K562 (cell line): ENCODE measurements around the gene SHC1. TPM values are rescaled to one million over a fixed set of nuclear protein-coding genes. Genes with fewer than 3 reads are reported as not detected.

Source experiments
- ATAC-seq: fragments of 200-7000 bp; cut with Tn5 transposase; 3 replicates; pipeline ENCODE4 v1.9.1; 2020; ENCODE audit warnings: moderate library complexity
- BruUV-seq: library from RNA; stranded (reverse); fragments of 400-500 nt; replicated peaks from 2 replicates; lab custom pipeline; 2021; lab: Mats Ljungman, UMichigan
- CTCF ChIA-PET: fragments of 300-600 bp; formaldehyde crosslinking; extraction: SDS; loops from one replicate; lab custom pipeline; 2021; ENCODE audit warnings: low intra/inter-chr PET ratio; lab: Yijun Ruan, JAX
- POLR2A ChIA-PET: fragments of 300-600, 350-650 bp; sonication (Branson Sonifier 250); formaldehyde crosslinking; extraction: SDS; loops from one replicate; lab custom pipeline; 2021; ENCODE audit warnings: antibody characterized with exemption, inconsistent platforms; lab: Yijun Ruan, JAX
- DNase-seq, 4 experiments: peaks; one replicate each; pipeline versions ENCODE4 v3.0.0 to v3.0.0-alpha.2; 2011 to 2018; ENCODE audit warnings: low spot score in 3 of 4, mixed read lengths in 3 of 4; ENCODE audit errors: extremely low read depth in 1 of 4
- FAIRE-seq: peaks from 2 replicates; lab custom pipeline; 2011; peaks lifted over from hg19 to GRCh38; lab: Jason Lieb, UNC
- H2AFZ ChIP-seq: 2 replicates; pipeline ENCODE4 v1.6.0; 2011; ENCODE audit warnings: low read depth, low read length, control low read depth, inconsistent platforms
- H3K27ac ChIP-seq: fragments of 200-600 bp; 3 replicates; pipeline ENCODE4 v1.8.0; 2011; ENCODE audit warnings: low read depth, mild to moderate bottlenecking, control low read depth, inconsistent platforms, low read length, moderate library complexity, mixed read lengths; ENCODE audit errors: extremely low read depth
- H3K27me3 ChIP-seq, 2 experiments: fragments of 300-600 bp in 1 of 2; 2 replicates in 1 of 2; 3 replicates in 1 of 2; pipeline versions ENCODE4 v1.6.0 to v1.8.0; 2011; ENCODE audit warnings: inconsistent platforms in 2 of 2, low read length in 2 of 2, mild to moderate bottlenecking in 1 of 2, mixed read lengths in 1 of 2, moderate library complexity in 1 of 2; ENCODE audit not compliant: control insufficient read depth in 2 of 2, insufficient read depth in 2 of 2
- H3K36me3 ChIP-seq: fragments of 300-600 bp; 3 replicates; pipeline ENCODE4 v1.8.0; 2011; ENCODE audit warnings: mild to moderate bottlenecking, low read length, inconsistent platforms; ENCODE audit not compliant: control insufficient read depth, insufficient read depth
- H3K4me1 ChIP-seq, 2 experiments: fragments of 200-600 bp in 1 of 2; replicated peaks in 1 of 2; 2 replicates in 1 of 2; 3 replicates in 1 of 2; pipeline versions ENCODE4 v1.5.1 to v1.8.0; 2011; ENCODE audit warnings: inconsistent platforms in 2 of 2, low read length in 2 of 2, mild to moderate bottlenecking in 1 of 2, mixed read lengths in 1 of 2, moderate library complexity in 1 of 2; ENCODE audit not compliant: control insufficient read depth in 2 of 2, insufficient read depth in 2 of 2
- H3K4me2 ChIP-seq: 2 replicates; pipeline ENCODE4 v1.6.1; 2011; ENCODE audit warnings: low read length, control low read depth, inconsistent platforms, mixed read lengths; ENCODE audit not compliant: insufficient read depth
- H3K4me3 ChIP-seq: fragments of 200-600 bp; sonication (generic), shearing (Covaris generic); 2 replicates; pipeline ENCODE4 v1.5.1; 2016; ENCODE audit warnings: control low read depth, inconsistent platforms
- H3K79me2 ChIP-seq: fragments of 200-600 bp; 3 replicates; pipeline ENCODE4 v1.8.0; 2011; ENCODE audit warnings: low read length, inconsistent platforms; ENCODE audit not compliant: control insufficient read depth, insufficient read depth
- H3K9ac ChIP-seq, 2 experiments: 2 replicates each; pipeline versions ENCODE4 v1.6.0 to v1.6.1; 2011; ENCODE audit warnings: low read depth in 2 of 2, low read length in 2 of 2, control low read depth in 1 of 2, inconsistent platforms in 1 of 2, mild to moderate bottlenecking in 1 of 2, mixed read lengths in 1 of 2; ENCODE audit not compliant: insufficient read depth in 1 of 2
- H3K9me1 ChIP-seq: one replicate; pipeline ENCODE4 v1.6.0; 2011; ENCODE audit warnings: inconsistent platforms, mild to moderate bottlenecking, low read length, moderate library complexity; ENCODE audit not compliant: control insufficient read depth, insufficient read depth
- H3K9me3 ChIP-seq: replicated peaks from 2 replicates; pipeline ENCODE4 v1.5.1; 2011; ENCODE audit warnings: low read depth, low read length, inconsistent platforms; ENCODE audit not compliant: control insufficient read depth, insufficient read depth
- H4K20me1 ChIP-seq: replicated peaks from 2 replicates; pipeline ENCODE4 v1.6.1; 2011; ENCODE audit warnings: low read length, inconsistent platforms, mixed read lengths; ENCODE audit not compliant: control insufficient read depth, insufficient read depth
- BACH1 ChIP-seq: fragments of 200-800 bp; sonication (Bioruptor generic); IDR thresholded peaks from 2 replicates; pipeline ENCODE4 v1.6.1; 2016; ENCODE audit warnings: missing genetic modification characterization, missing compliant biosample characterization
- BCOR ChIP-seq: fragments of 450-650 bp; IDR thresholded peaks from 2 replicates; pipeline ENCODE4 v1.6.1; 2016
- ELF4 ChIP-seq: fragments of 450-650 bp; formaldehyde crosslinking; IDR thresholded peaks from 2 replicates; pipeline ENCODE4 v1.4.0; 2022; ENCODE audit warnings: missing genetic modification characterization
- HDGF ChIP-seq: fragments of 450-650 bp; IDR thresholded peaks from 2 replicates; pipeline ENCODE4 v1.6.1; 2016
- KDM1A ChIP-seq, 2 experiments: fragments of 450-650 bp; IDR thresholded peaks; 2 replicates each; pipeline ENCODE4 v1.6.1; 2016; ENCODE audit warnings: mild to moderate bottlenecking in 2 of 2
- LCOR ChIP-seq: sonication (generic); formaldehyde crosslinking; IDR thresholded peaks from 2 replicates; pipeline ENCODE4 v1.8.0; 2022; ENCODE audit warnings: mild to moderate bottlenecking, missing genetic modification reagents
- MTA1 ChIP-seq: fragments of 450-650 bp; IDR thresholded peaks from 2 replicates; pipeline ENCODE4 v1.6.1; 2017; ENCODE audit warnings: borderline replicate concordance
- NRF1 ChIP-seq, 2 experiments: fragments of 450-650 bp; IDR thresholded peaks in 1 of 2; conservative IDR thresholded peaks in 1 of 2; 2 replicates each; pipeline ENCODE4 v1.6.1; 2014; ENCODE audit warnings: mild to moderate bottlenecking in 2 of 2
- OTX1 ChIP-seq: fragments of 450-650 bp; formaldehyde crosslinking; IDR thresholded peaks from 2 replicates; pipeline ENCODE4 v1.4.0; 2022; ENCODE audit warnings: mild to moderate bottlenecking
- PML ChIP-seq: IDR thresholded peaks from 2 replicates; pipeline ENCODE4 v1.6.1; 2012; ENCODE audit warnings: low read length, inconsistent platforms
- SMARCA4 ChIP-seq: fragments of 450-650 bp; IDR thresholded peaks from 2 replicates; pipeline ENCODE4 v1.6.1; 2016
- SMARCE1 ChIP-seq: fragments of 450-650 bp; IDR thresholded peaks from 2 replicates; pipeline ENCODE4 v1.7.1; 2016; ENCODE audit warnings: mild to moderate bottlenecking
- TRIM24 ChIP-seq, 2 experiments: fragments of 450-650 bp; IDR thresholded peaks; 2 replicates each; pipeline ENCODE4 v1.6.1; 2016
- ZNF174 ChIP-seq: fragments of 250-450 bp; sonication (Bioruptor Pico); IDR thresholded peaks from 2 replicates; pipeline ENCODE4 v1.4.0; 2020; ENCODE audit warnings: mild to moderate bottlenecking
- ZNF589 ChIP-seq: fragments of 200-800 bp; sonication (Bioruptor generic); IDR thresholded peaks from 2 replicates; pipeline ENCODE4 v1.6.1; 2016; ENCODE audit warnings: low read depth, missing genetic modification characterization, missing compliant biosample characterization
- WGBS: fragments of 100-300 bp; shearing (Covaris generic); methylation state at CpG from one replicate; pipeline ENCODE4 v1.1.6; 2016; ENCODE audit warnings: low coverage, mixed read lengths; ENCODE audit not compliant: insufficient coverage; ENCODE audit errors: missing lambda C conversion rate; 5-methylcytosine and 5-hydroxymethylcytosine counted together
- in situ Hi-C: fragments of 300-500 bp; cut with MboI; formaldehyde crosslinking; loops from 4 replicates; pipeline ENCODE4 v1.15.0; 2018; ENCODE audit warnings: inconsistent platforms, mixed read lengths
- intact Hi-C: fragments of 100-400 bp; cut with micrococcal nuclease; formaldehyde crosslinking; loops from 2 replicates; pipeline ENCODE4 v1.14.2; 2022
- polyA plus RNA-seq, 8 experiments: library from polyadenylated mRNA; depleted of rRNA in 4 of 8; stranded (reverse) in 5 of 8; unstranded in 3 of 8; fragments of >200 nt; fragmentation: Nextera tagmentation in 2 of 8; fragmentation: Illumina TruSeq in 1 of 8; extraction: Ambion mirVana in 2 of 8; extraction: Trizol in 1 of 8; gene quantifications; 2 replicates each; pipeline versions ENCODE4 v1.2.1 to v1.2.3, GENCODE V29; 2011 to 2014; ENCODE audit warnings: inconsistent platforms in 1 of 8, missing spikeins in 1 of 8
- total RNA-seq, 7 experiments: library from RNA; depleted of rRNA in 6 of 7; stranded (reverse); fragments of >200 nt in 6 of 7; fragmentation: Illumina TruSeq in 2 of 7; extraction: Trizol in 2 of 7; gene quantifications; 2 replicates each; pipeline versions ENCODE4 v1.2.1 to v1.2.3, GENCODE V29; 2011 to 2021; ENCODE audit warnings: low replicate concordance in 1 of 7
- TF ChIP-seq, protein P1 (sequence below): fragments of 450-650 bp; IDR thresholded peaks from 2 replicates; pipeline ENCODE4 v1.6.1; 2018; ENCODE audit not compliant: partially characterized antibody
- TF ChIP-seq, protein P2 (sequence below): fragments of 200-800 bp; sonication (Bioruptor generic); IDR thresholded peaks from 2 replicates; pipeline ENCODE4 v1.6.1; 2017; ENCODE audit warnings: missing genetic modification characterization, missing compliant biosample characterization

The SHC1 gene
- total and polyA plus RNA-seq, 9 of the 15 experiments (the other 6 are each of a cell fraction or from before 2014, with no cell fraction given), result 4.1 to 113 (median 51.9) TPM

DNA sequence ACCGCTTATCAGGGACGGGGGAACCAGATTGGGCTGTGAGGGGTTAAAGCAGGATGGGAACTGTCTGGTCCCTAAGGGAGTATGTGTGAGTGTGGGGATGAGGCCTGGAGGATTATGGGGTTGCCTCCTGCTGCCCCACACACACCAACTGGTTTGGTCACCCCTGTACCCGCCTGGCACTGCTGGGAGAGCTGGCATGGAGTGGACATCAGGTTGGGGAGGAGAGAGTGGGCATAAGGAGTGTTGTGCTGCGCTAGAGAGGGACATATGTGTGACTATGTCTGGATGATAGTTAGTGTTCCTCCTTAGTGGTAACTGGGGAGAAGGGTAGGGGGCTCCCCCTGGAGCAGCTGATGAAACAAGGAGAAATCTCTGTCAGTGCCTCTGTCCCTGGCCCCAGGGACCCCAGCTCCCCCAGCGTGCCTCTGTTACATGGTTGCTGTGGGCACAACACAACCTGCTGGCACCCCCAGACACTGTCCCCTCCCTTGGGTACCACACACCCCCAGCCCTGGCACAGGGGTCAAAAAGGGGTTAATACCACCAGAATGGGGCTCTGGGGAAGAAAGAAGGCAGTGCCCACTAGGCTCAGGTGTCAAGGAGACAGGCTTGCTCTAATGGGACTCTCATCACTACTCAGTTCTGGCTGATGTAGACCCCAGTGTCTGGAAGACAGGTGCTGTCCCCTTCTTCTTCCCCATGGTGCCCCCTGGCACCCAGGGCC lies 34.0 kb upstream of the SHC1 start:
- peaks cover 3% of the 10 kb centered on the region; the same call in 1 of the 2 replicates for H4K20me1 ChIP-seq
- peaks cover 39% of the 10 kb centered on the region; the same call in 2 of the 3 replicates for H3K36me3 ChIP-seq
- no peak for DNase-seq
- FAIRE-seq, result peak; percentile 65
- peaks cover 77% of the 10 kb centered on the region for H3K79me2 ChIP-seq
- TSS peak; percentile 38 for BruUV-seq
- peak overlapping the region; percentile 99 for H3K9ac ChIP-seq
- in situ Hi-C loops (no loop called here), intact Hi-C loops (loop anchor here (5.0 kb wide), 3 partner anchors 43 to 447 kb away; partner anchors contain the start of genes EFNA3 and UBE2Q1)
- H3K4me1 ChIP-seq, result peaks cover 56 to 78% of the 10 kb centered on the region in 2 experiments
- no peak for ATAC-seq
- peak overlapping the region; percentile 99 for H3K4me2 ChIP-seq
- no peaks in the 10 kb centered on the region for H3K9me1 ChIP-seq
- no peaks in the 10 kb centered on the region for H3K27me3 ChIP-seq
- ChIA-PET POLR2A (interaction anchor here (0.7 to 1.5 kb wide), 8 partner anchors 8 to 138 kb away, joined by 3 to 8 read pairs (median 3); no protein-coding TSS in a partner anchor), CTCF (interaction anchor here (0.9 kb wide), 1 partner anchor 75 kb away, joined by 3 read pairs; no protein-coding TSS in a partner anchor)
- H3K4me3 ChIP-seq, result peak overlapping the region; percentile 97
- peak overlapping the region; percentile 99 for H3K27ac ChIP-seq
- 10% methylated on average over 5 of the region's 5 CpGs for WGBS
- H3K9me3 ChIP-seq, result no peaks in the 10 kb centered on the region
- H2AFZ ChIP-seq, result peak overlapping the region; percentile 1; the same call in 1 of the 2 replicates
- TF ChIP-seq BACH1, result 0 out of 2 replicates have a peak, but pooled peaks have one; percentile 48
- TF ChIP-seq ZNF174 (CRISPR knock-in tag), result no peak
- TF ChIP-seq, protein P1, sequence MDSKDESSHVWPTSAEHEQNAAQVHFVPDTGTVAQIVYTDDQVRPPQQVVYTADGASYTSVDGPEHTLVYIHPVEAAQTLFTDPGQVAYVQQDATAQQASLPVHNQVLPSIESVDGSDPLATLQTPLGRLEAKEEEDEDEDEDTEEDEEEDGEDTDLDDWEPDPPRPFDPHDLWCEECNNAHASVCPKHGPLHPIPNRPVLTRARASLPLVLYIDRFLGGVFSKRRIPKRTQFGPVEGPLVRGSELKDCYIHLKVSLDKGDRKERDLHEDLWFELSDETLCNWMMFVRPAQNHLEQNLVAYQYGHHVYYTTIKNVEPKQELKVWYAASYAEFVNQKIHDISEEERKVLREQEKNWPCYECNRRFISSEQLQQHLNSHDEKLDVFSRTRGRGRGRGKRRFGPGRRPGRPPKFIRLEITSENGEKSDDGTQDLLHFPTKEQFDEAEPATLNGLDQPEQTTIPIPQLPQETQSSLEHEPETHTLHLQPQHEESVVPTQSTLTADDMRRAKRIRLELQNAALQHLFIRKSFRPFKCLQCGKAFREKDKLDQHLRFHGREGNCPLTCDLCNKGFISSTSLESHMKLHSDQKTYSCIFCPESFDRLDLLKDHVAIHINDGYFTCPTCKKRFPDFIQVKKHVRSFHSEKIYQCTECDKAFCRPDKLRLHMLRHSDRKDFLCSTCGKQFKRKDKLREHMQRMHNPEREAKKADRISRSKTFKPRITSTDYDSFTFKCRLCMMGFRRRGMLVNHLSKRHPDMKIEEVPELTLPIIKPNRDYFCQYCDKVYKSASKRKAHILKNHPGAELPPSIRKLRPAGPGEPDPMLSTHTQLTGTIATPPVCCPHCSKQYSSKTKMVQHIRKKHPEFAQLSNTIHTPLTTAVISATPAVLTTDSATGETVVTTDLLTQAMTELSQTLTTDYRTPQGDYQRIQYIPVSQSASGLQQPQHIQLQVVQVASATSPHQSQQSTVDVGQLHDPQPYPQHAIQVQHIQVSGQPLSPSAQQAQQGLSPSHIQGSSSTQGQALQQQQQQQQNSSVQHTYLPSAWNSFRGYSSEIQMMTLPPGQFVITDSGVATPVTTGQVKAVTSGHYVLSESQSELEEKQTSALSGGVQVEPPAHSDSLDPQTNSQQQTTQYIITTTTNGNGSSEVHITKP, result no peak
- peak; percentile 49; the same call in 1 of the 2 replicates for TF ChIP-seq SMARCA4
- TF ChIP-seq BCOR, result no peak
- TF ChIP-seq ELF4 (CRISPR knock-in tag), result 0 out of 2 replicates have a peak, but pooled peaks have one; percentile 20
- no peak for TF ChIP-seq NRF1 (conservative IDR thresholded peaks at IDR 0.05 in 1 of 2, IDR thresholded peaks at IDR 0.05 in 1 of 2)
- TF ChIP-seq LCOR, result peak; percentile 44; the same call in 1 of the 2 replicates
- TF ChIP-seq PML, result no peak
- TF ChIP-seq MTA1, result peak; percentile 44; the same call in 1 of the 2 replicates
- 0 out of 2 replicates have a peak, but pooled peaks have one; percentile 25 for TF ChIP-seq OTX1 (CRISPR knock-in tag)
- TF ChIP-seq HDGF, result 0 out of 2 replicates have a peak, but pooled peaks have one; percentile 54
- TF ChIP-seq SMARCE1, result peak; percentile 54; the same call in 1 of the 2 replicates
- peak; percentile 11; the same call in 1 of the 2 replicates for TF ChIP-seq ZNF589 (CRISPR knock-in tag)
- 0 out of 4 replicates have a peak, but pooled peaks of 1 of the 2 experiments have one; percentile 37 for TF ChIP-seq KDM1A (IDR thresholded peaks at IDR 0.05)
- peak in 1 of 2 experiments; percentile 6; a peak in 1 of 4 replicates for TF ChIP-seq TRIM24 (IDR thresholded peaks at IDR 0.05)
- TF ChIP-seq, protein P2, sequence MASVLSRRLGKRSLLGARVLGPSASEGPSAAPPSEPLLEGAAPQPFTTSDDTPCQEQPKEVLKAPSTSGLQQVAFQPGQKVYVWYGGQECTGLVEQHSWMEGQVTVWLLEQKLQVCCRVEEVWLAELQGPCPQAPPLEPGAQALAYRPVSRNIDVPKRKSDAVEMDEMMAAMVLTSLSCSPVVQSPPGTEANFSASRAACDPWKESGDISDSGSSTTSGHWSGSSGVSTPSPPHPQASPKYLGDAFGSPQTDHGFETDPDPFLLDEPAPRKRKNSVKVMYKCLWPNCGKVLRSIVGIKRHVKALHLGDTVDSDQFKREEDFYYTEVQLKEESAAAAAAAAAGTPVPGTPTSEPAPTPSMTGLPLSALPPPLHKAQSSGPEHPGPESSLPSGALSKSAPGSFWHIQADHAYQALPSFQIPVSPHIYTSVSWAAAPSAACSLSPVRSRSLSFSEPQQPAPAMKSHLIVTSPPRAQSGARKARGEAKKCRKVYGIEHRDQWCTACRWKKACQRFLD (CRISPR knock-in tag), result 0 out of 2 replicates have a peak, but pooled peaks have one; percentile 10
